Measurements from ENCODE around the gene KCNN3.

KCNN3 gene

DNA sequence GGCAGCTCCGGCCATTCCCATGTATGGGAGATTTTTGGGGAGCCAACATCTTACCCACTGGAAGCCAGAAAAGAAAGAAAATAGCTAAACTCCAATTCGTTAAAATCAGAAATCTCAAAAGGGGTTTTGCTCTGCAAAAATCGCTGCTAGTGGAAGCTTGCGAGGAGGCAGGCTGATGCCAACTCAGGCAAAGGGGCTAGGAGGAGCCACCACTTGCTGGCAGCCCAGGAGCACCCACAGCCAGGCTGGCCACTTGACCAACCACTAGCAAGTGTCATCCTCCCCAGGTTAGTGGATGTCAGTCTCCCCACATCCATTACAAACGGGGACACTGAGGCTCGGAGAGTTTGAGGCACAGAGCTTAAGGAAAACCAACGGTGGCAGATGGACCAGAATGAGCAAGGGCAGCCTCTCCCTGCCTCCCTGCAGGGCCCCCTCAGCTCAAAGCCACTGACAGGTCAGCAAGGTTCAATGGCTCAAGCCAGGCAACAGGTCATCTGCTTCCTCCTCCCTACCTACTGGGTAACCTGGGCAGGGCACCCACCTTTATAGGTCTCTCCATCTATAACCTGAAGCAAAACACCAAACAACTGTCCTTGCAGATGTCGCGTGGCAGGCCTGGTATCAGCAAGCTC, 10.8 kb downstream of the KCNN3 start:
- no peak overlapping the region for H3K4me3 Mint-ChIP-seq
- H3K9me3 Mint-ChIP-seq, result no peaks in the 10 kb centered on the region
- H3K36me3 Mint-ChIP-seq (ENCODE audit: low read depth), result no peaks in the 10 kb centered on the region
- peaks cover 7% of the 10 kb centered on the region for H3K4me1 Mint-ChIP-seq (ENCODE audit: low read depth)
- no peak overlapping the region for H3K27ac Mint-ChIP-seq
- H3K27me3 Mint-ChIP-seq (ENCODE audit: low read depth), result peaks cover 5% of the 10 kb centered on the region

DNA sequence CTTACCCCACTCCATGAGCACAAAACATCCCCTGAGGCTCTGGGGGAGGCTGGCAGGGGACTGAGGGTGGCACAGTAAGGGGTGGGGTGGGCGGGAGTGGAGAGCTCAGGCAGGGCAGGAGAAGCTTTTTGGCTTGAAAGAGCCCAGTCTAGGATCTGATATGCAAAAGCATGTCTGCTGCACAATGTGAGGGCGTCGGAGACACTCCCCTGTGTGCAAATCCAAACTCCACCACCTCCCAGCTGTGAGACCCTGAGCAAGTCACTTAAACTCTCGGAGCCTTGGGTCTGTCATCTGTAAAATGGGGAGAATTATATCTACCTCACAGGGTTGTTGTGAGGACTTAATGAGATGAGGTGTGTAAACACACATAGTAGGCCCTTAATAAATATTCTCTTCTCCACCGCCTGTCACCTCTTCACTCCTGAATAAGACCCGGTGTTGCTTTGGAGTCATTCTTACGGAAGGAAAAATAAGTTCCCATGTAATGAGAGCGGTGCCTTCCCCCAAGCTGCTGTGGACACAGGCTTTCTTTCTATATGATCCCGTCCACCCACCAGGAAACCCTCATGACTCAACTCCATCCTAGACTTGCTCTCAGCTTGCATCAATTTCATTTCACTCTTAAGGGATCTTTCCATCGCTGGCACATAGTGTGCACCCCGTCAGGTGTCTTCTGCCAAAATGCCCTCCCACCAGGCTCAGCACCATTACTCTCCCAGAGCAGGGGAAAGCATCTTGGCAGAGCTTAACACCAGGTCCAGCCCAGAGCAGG, 12.5 kb downstream of the KCNN3 start:
- no peaks in the 10 kb centered on the region for H3K36me3 Mint-ChIP-seq (ENCODE audit: low read depth)
- no peak overlapping the region for H3K27ac Mint-ChIP-seq
- H3K4me3 Mint-ChIP-seq, result no peak overlapping the region
- H3K9me3 Mint-ChIP-seq, result no peaks in the 10 kb centered on the region
- H3K27me3 Mint-ChIP-seq (ENCODE audit: low read depth), result peaks cover 5% of the 10 kb centered on the region
- peaks cover 7% of the 10 kb centered on the region for H3K4me1 Mint-ChIP-seq (ENCODE audit: low read depth)

DNA sequence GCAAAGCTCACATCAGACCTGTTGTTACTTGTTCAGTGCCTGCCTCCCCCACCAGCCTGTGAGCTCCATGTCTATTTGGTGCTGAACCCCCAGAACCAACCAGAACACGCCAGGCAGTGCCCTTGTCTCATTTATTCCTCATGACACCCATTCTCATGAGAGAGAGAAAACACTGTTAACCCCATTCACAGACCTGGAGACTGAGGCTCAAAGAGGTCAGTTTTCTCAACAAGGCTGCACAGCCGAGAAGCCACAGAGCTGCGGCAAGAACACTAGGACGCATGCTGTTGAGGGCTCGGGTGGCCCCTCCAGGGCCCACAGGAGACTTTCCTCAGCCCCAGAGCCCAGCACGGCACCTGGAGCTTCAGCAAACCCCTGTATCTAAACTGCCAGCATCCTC, 13.1 kb downstream of the KCNN3 start:
- Mint-ChIP-seq H3K27me3 (ENCODE audit: low read depth) (peaks cover 5% of the 10 kb centered on the region), H3K4me3 (no peak overlapping the region), H3K4me1 (ENCODE audit: low read depth) (peaks cover 7% of the 10 kb centered on the region), H3K27ac (no peak overlapping the region), H3K36me3 (ENCODE audit: low read depth) (no peaks in the 10 kb centered on the region), H3K9me3 (no peaks in the 10 kb centered on the region)

DNA sequence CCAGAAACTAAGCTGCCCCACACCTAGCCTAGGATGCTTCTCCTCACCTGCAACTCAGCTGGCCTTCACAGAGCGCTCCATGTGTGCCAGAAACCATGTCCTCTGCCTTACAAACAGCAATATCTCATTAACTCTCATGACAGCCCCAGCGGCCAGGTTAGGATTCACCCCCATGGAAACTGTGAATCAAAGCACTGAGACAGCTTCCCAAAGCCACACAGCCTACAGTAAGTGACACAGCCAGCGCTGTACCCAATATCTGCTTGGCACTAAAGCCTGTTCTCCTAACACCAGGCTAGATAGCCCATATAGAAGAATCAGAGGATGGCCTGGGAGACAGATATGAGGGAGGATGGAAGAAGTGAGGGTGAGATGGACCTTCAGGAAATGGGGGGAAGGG, 13.5 kb downstream of the KCNN3 start:
- peaks cover 5% of the 10 kb centered on the region for H3K27me3 Mint-ChIP-seq (ENCODE audit: low read depth)
- H3K36me3 Mint-ChIP-seq (ENCODE audit: low read depth), result no peaks in the 10 kb centered on the region
- no peaks in the 10 kb centered on the region for H3K9me3 Mint-ChIP-seq
- peaks cover 7% of the 10 kb centered on the region for H3K4me1 Mint-ChIP-seq (ENCODE audit: low read depth)
- no peak overlapping the region for H3K27ac Mint-ChIP-seq
- no peak overlapping the region for H3K4me3 Mint-ChIP-seq

DNA sequence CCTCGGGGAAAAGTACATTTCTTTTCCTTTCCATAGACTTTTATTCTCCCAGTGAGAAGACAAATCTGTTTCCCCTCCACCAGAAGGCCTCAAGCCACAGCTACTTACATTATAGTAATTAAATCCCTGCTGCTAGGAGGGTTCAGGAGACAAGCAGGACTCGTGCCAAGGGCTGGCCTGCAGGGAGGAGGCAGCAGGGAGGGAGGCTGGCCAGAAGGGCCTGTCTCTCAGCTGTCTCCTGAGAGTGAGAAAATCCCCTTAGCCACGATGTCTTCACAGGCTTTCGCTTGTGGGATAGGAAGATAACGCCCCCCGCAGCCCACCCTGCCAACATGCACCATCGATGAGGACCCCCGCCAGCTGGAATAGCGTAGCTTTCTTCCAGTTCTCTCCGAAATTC, 14.0 kb downstream of the KCNN3 start:
- Mint-ChIP-seq H3K27me3 (ENCODE audit: low read depth) (peaks cover 5% of the 10 kb centered on the region), H3K36me3 (ENCODE audit: low read depth) (no peaks in the 10 kb centered on the region), H3K27ac (no peak overlapping the region), H3K9me3 (no peaks in the 10 kb centered on the region), H3K4me3 (no peak overlapping the region), H3K4me1 (ENCODE audit: low read depth) (peaks cover 7% of the 10 kb centered on the region)

DNA sequence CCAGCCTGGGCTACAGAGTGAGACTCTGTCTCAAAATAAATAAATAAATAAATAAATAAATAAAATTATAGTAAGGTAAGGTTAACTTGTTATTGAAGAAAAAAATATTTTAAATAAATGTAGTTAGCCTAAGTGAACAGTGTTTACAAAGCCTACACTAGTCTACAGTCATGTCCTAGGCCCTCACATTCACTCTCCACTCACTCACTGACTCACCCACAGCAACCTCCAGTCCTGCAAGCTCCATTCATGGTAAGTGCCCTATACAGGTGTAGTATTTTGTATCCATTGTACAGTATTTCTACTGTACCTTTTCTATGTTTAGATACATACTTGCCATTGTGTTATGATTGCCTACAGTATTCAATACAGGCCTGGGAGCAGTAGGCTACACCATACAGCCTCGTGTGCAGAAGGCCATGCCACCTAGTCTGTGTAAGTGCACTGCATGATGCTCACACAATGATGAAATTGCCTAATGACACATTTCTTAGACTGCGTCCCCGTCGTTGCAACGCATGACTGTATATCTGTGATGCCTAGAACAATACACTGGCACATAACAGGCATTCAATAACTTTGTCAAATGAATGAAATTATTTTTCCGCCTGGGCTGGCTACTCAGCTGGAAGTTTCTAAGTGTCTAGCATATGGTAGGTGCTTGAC, 14.8 kb downstream of the KCNN3 start:
- peaks cover 5% of the 10 kb centered on the region for H3K4me1 Mint-ChIP-seq (ENCODE audit: low read depth)
- no peaks in the 10 kb centered on the region for H3K36me3 Mint-ChIP-seq (ENCODE audit: low read depth)
- H3K27ac Mint-ChIP-seq, result no peak overlapping the region
- no peaks in the 10 kb centered on the region for H3K9me3 Mint-ChIP-seq
- H3K4me3 Mint-ChIP-seq, result no peak overlapping the region
- peaks cover 5% of the 10 kb centered on the region for H3K27me3 Mint-ChIP-seq (ENCODE audit: low read depth)

DNA sequence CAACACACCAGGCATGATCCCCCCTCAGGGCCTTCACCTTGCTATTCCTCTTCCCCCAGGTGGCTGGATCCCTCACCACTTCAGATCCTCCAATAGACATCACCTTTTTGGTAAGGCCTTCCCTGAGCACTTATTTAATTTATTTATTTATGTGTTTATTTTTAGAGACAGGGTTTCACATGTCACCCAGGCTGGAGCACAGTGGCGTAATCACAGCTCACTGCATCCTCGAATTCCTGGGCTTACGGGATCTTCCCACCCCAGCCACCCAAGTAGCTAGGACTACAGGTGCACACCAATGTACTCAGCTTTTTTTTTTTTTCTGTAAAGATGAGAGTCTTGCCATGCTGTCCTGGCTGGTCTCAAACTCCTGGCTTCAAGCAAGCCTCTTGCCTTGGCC, 17.2 kb downstream of the KCNN3 start:
- no peak overlapping the region for H3K4me3 Mint-ChIP-seq
- H3K27ac Mint-ChIP-seq, result no peak overlapping the region
- peaks cover 5% of the 10 kb centered on the region for H3K4me1 Mint-ChIP-seq (ENCODE audit: low read depth)
- peaks cover 5% of the 10 kb centered on the region for H3K27me3 Mint-ChIP-seq (ENCODE audit: low read depth)
- no peaks in the 10 kb centered on the region for H3K9me3 Mint-ChIP-seq
- H3K36me3 Mint-ChIP-seq (ENCODE audit: low read depth), result no peaks in the 10 kb centered on the region

DNA sequence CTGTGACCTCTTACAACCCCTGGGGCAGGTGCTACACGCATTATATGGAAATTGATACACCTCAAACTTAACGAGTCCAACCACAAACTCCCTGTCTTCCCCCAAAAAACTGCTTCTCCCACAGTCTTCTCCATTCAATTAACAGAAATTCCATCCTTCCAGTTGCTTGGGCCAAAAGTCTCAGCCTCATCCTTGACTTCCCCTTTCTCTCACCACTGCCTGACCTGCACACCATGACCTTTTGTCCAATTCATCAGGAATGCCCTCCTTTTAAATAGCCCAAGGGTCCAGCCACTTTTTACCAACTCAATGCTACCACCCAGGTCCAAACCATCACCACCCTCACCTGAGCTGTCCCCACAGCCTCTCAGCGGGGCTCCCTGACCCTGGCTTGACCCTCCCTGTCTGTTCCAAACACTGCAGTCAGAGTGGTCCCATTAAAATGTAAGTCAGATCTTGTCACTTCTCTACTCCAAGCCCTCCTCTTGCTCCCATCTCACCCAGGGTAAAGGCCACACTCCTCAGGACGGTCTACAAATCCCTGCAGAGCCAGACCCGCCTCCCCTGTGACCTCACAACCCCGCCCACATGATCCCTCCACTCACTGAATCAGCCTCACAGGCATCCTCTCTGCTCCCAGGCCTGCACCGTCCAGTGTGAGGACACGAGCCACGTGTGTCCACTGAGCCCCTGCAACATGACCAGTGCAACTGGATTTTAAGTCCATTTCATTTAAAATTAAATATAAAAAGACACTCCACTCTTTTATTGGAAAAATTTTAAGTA, 18.5 kb downstream of the KCNN3 start:
- Mint-ChIP-seq H3K27ac (no peak overlapping the region), H3K36me3 (ENCODE audit: low read depth) (no peaks in the 10 kb centered on the region), H3K4me3 (no peak overlapping the region), H3K4me1 (ENCODE audit: low read depth) (peaks cover 3% of the 10 kb centered on the region), H3K9me3 (no peaks in the 10 kb centered on the region), H3K27me3 (ENCODE audit: low read depth) (peaks cover 4% of the 10 kb centered on the region)

DNA sequence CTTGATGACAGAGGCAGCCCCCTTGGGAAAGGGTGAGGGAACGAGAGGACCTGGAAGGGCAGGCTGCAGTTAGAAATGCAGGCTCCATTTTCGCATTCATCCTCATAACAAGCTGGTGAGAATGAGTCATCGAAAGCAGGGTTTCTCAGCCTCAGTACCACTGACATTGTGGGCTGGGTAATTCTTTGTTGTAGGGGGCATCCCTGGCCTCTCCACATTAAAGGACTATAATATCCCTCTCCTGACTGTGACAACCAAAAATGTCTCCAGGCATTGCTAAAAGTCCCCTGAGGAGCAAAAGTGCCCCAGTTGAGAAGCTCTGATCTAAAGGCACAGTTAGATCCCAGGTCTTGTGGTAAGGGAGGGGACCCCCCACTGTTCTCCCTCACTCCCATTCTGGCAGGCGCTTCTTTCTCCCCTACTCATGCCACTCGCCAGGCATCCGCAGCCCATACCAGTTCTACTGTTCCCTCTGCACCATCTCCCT, 20.4 kb downstream of the KCNN3 start:
- no peaks in the 10 kb centered on the region for H3K27me3 Mint-ChIP-seq (ENCODE audit: low read depth)
- H3K9me3 Mint-ChIP-seq, result no peaks in the 10 kb centered on the region
- peaks cover 3% of the 10 kb centered on the region for H3K4me1 Mint-ChIP-seq (ENCODE audit: low read depth)
- no peaks in the 10 kb centered on the region for H3K36me3 Mint-ChIP-seq (ENCODE audit: low read depth)
- H3K4me3 Mint-ChIP-seq, result no peak overlapping the region
- H3K27ac Mint-ChIP-seq, result no peak overlapping the region

DNA sequence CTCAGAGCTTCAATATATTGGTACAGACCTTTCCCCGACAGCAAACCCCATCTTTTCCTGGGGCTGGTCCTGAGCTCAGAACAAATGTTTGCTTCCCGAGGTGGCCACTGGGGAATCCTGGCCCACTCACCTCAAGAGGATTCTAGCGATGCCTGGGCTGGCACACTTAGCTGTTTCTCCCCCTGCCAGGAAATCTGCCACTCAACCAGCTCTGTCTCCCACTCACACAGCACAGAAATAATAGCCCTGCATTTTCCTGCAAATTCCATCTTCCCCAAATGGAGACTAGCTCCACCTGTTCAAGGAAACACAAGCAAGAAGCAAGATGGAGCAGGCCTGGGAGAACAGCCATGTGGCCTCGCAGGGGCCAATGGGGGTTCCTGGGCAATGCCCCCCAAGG, 21.1 kb downstream of the KCNN3 start:
- peaks cover 3% of the 10 kb centered on the region for H3K4me1 Mint-ChIP-seq (ENCODE audit: low read depth)
- H3K4me3 Mint-ChIP-seq, result no peak overlapping the region
- no peaks in the 10 kb centered on the region for H3K9me3 Mint-ChIP-seq
- no peaks in the 10 kb centered on the region for H3K36me3 Mint-ChIP-seq (ENCODE audit: low read depth)
- H3K27ac Mint-ChIP-seq, result no peak overlapping the region
- H3K27me3 Mint-ChIP-seq (ENCODE audit: low read depth), result no peaks in the 10 kb centered on the region

DNA sequence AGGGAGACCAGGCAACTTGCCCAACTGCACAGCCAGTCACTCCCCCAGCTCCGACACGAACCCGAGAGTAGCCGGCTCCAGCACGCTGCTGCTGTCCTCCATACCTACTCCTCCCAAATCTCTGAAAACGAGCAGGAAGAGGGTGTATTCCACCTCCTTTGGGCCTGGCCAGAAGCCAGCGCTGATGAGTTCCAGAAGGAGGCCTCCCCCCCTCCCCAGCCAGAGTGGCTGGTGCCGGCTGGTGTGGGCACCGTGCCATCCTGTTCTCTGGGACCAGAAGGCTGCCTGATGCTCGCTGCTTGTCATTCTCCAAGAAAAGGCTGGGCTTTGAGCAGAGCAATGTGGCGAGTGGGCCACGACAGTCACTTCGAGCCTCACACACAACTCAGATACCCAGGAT, 22.2 kb downstream of the KCNN3 start:
- H3K4me1 Mint-ChIP-seq (ENCODE audit: low read depth), result peaks cover 3% of the 10 kb centered on the region
- H3K36me3 Mint-ChIP-seq (ENCODE audit: low read depth), result no peaks in the 10 kb centered on the region
- no peaks in the 10 kb centered on the region for H3K9me3 Mint-ChIP-seq
- no peak overlapping the region for H3K27ac Mint-ChIP-seq
- no peak overlapping the region for H3K4me3 Mint-ChIP-seq
- no peaks in the 10 kb centered on the region for H3K27me3 Mint-ChIP-seq (ENCODE audit: low read depth)

DNA sequence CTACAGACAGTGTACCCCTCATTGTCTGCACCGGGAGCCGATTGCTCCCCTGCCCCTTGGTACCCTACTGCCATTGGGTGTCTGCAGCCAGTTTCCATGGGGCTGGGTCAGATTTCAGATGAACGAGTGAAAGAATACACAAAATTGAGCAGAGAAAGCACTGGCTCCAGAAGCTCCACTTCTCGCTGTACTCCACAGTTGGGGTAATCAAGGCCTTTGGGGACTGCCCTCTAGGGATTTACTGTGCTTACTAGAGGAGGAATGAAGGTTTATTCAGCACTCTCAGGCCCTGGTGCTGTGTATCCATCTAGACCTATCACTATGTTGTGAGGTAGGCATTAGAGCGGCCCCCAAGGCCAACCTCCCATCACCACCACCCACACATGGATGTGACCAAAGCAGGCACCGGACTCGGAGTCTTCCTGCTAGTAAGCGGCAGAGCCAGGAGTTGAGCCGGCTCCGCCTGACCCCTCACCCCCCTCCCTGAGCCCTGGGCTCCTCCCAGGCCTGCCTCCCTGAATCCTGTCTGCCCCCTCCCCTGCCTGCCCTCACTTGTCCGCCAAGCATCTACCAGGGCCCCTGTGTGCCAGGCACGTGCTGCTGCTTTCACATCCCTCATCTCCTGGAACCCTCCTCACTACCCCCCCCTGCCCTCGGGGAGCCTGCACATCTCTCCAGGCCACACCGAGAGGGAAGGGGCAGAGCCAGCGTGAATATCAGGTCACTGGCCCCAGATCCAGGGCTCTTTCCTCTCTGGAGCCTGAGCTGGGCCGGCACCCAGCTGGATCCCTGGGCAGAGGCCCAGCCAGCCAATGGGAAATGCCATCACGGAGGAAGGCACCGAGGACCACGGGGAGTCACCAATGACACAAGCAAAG, 23.3 kb downstream of the KCNN3 start:
- H3K9me3 Mint-ChIP-seq, result no peaks in the 10 kb centered on the region
- H3K27me3 Mint-ChIP-seq (ENCODE audit: low read depth), result no peaks in the 10 kb centered on the region
- H3K36me3 Mint-ChIP-seq (ENCODE audit: low read depth), result no peaks in the 10 kb centered on the region
- H3K4me1 Mint-ChIP-seq (ENCODE audit: low read depth), result peaks cover 3% of the 10 kb centered on the region
- no peak overlapping the region for H3K27ac Mint-ChIP-seq
- H3K4me3 Mint-ChIP-seq, result no peak overlapping the region

DNA sequence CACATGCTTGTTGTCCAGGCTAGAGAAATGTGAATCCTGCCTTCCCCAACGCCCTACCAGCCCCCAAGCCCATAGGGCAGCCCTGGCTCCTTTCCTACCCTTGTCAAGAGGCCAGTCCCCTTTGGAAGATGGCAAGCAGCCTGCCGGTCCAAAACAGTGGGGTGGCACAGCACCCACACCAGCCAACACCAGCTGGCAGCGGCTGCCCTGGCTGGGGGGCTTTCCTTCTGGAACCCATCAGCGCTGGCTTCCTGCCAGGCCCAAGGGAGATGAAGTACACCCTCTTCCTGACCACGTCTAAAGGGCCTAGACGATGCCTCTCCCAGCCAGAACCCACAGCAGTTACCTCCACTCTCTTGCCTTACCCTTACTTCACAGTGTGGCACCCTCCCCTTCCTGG, 24.2 kb downstream of the KCNN3 start:
- H3K27ac Mint-ChIP-seq, result no peak overlapping the region
- no peaks in the 10 kb centered on the region for H3K27me3 Mint-ChIP-seq (ENCODE audit: low read depth)
- peaks cover 3% of the 10 kb centered on the region for H3K4me1 Mint-ChIP-seq (ENCODE audit: low read depth)
- H3K9me3 Mint-ChIP-seq, result no peaks in the 10 kb centered on the region
- H3K4me3 Mint-ChIP-seq, result no peak overlapping the region
- no peaks in the 10 kb centered on the region for H3K36me3 Mint-ChIP-seq (ENCODE audit: low read depth)

DNA sequence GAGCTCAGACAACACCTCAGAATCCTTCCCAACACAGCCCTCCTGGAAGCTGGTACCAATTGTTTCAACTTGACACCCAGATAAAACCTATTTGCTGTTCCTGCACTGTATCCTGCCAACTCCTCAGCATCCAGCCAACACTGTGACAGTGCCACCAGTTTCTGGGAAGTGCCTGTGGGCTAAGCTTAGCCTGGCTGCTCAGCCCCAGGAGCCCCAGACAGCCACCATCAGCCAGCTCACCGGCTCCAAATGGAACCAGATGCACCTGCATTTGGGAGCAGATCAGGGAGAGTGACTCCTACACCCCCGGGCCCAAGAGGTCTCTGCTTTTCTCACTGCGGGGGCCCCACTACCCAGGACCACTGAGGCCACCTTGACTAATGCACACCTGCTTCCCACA, 24.9 kb downstream of the KCNN3 start:
- no peaks in the 10 kb centered on the region for H3K9me3 Mint-ChIP-seq
- H3K4me3 Mint-ChIP-seq, result no peak overlapping the region
- H3K27ac Mint-ChIP-seq, result no peak overlapping the region
- H3K36me3 Mint-ChIP-seq (ENCODE audit: low read depth), result no peaks in the 10 kb centered on the region
- H3K4me1 Mint-ChIP-seq (ENCODE audit: low read depth), result peaks cover 6% of the 10 kb centered on the region
- no peaks in the 10 kb centered on the region for H3K27me3 Mint-ChIP-seq (ENCODE audit: low read depth)
